HG03457 (cell line): ENCODE data around the gene REEP3.
"Not testable (repeated sequence)": the region's sequence is repeated elsewhere in the genome, so short reads cannot be mapped to it uniquely, and the experiment has no call there.

Experiments
- ATAC-seq: cut with Tn5 transposase; IDR thresholded peaks from one replicate; pipeline ENCODE4 v1.9.1; 2021; ENCODE audit warnings: moderate number of reproducible peaks; ENCODE audit not compliant: unreplicated experiment

The REEP3 gene

DNA sequence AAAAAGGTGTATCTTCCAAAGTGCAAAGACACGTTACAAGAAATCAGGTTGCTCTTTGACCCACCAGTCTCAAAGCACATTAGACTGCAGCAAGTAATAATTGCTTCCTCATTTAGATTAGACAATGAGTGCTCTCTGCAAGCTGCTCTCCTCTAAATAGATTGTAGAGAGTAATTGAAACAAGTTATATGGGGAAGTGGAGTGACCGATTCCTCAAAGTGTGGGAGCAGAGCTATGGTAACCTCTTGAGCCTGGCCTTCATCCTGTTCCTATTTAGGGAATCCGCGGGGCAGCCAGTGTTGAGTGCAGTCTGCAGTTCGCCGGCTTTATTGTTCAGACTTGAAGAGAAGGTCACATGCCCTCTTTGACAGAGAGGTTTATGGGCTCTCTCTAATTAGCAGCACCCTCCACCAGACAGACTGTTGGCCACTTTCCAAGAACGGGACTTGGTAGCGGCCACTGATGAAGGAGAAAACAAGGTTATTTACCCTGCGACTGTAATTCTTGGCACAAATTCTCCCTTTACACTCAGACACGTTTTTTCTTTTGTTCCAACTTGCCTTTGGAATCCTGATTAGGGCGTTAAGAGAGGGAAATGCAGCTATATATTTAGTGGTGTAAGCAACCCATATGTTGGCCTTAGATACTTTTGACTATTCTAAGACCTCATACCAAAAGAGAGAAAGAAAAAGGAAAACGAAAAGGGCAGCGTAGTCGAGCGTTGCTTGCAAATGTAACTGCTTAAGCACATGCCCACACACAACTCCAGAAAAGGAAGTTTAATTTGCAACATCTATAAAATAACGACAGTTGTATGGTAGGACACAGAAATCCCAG is 107.5 kb downstream of the REEP3 start:
- peak; percentile 20 for ATAC-seq

DNA sequence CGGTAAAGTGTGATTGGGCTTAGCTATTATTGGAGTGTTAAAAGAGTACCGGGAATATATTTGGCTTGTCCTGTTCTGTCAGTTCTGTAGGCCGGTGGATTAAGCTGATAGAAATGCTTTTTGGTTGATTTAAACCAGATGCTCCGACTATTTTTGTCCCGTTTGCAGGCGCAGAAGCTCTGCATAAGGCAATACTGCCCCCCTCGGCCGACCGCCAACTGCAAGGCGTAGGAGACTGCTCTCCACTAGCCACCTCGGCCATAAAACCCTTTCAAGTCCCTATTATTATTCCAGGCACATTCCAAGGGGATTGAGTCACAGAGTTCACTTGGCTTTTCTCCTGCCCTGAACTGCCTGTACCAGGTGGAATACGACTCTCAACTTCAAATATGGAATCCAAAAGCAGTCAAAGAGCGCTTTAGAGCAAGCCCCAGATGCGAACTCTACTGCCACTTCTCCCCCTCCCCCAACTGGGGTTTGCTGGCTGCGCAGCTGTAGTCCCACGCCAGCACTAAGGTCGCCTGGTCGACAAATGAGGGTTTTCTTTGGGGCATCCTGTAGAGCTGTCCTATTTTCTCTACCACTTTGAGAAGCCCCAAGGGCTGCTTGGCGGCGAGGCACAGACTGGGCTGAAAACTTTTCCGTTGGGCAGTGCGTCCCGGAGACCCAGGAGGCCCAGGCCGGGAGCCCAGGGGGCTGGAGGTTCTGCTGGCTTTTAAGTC is 108.3 kb downstream of the REEP3 start:
- ATAC-seq = peak; percentile 44

DNA sequence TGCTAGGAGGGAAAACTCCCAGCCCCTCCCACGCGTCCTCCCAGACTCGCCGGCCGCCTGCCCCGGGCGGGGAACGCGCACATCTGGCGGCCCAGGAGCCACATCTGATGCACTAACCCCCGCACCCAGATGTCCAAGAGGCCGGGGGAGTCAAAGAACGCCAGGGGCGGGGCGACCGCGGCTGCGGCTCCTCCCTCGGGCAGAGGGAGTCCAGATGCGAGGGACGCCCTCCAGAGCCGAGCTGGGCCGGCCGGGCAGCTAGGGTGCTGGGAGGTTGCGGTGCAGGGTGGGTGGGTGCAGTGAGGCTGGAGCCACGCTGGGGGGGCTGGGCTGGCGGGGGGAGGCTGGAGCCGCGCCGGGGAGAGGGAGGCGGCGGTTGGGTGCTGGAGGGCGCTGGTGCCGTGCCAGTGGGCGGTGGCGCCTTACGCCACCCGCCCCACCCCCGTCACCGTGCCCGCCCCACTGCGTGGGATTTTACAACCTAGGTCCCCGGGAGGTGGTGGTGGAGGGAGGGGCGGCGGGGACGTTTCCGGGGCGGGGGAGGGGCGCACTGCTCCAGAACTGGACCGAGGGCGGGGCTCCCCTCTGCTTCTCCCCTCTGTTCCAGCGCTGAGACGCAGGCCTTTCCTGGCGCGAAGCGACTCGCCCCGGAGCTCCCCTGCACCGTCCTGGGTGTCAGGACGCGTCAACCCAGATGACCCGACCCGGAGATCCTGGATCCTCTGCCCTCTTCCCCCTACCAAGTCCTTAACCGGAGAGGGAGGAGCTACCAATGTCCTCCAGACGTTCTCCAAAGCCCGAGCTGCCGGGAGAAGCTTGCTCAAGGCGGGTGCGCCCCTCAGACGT is 109.1 kb downstream of the REEP3 start:
- ATAC-seq = peak; percentile 47

DNA sequence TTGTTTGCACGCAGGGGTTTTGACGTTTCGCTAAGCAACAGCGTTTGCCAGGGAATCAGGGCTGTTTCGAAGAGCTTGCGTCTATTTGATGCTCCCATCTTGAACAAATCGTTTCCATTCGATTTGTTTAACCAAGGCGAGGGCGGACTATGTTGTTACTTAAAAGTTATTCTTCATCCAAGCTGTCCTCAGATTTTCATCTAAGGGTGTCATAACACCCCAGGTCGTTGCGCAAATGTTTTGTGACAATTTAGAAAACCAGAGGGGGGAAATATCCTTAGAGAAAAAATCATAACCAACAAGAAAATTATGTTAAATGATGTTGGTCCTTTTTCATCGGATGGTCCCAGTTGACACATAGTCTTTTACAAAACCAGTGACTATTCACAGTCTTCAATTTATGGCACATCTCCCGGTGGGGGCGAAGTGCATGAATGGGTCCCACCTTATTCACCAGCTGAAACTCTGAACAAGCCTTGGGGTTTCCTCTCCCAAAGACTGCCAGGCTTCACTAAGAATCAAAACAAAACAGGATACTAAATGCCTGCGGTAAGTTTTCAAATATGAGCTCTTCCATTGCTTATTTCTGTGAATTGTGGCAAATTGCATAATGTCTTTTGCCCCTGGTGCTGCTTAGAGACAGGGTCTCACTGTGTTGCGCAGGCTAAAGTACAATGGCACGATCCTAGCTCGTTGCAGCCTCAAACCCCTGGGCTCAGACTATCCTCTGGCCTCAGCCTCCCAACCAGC is 109.9 kb downstream of the REEP3 start:
- no peak for ATAC-seq

DNA sequence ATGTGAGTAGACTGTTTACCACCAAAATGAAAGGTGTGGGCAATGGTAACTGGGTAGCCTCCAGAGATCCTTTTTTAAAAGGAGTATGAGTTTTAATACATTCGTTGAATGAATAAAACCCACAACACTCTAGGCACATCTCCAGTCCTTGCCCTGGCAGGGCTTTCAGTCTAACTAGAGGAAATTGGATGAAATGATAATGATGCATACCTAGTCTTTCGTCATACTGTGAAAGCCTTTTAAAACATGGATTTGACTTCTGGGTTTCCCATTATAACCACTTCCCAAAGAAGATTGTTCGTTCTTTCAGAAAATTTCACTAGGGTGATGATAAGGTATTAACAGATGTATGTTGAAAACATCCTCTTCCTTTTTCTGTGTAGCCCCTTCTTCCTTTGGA is 110.8 kb downstream of the REEP3 start:
- ATAC-seq = no peak

DNA sequence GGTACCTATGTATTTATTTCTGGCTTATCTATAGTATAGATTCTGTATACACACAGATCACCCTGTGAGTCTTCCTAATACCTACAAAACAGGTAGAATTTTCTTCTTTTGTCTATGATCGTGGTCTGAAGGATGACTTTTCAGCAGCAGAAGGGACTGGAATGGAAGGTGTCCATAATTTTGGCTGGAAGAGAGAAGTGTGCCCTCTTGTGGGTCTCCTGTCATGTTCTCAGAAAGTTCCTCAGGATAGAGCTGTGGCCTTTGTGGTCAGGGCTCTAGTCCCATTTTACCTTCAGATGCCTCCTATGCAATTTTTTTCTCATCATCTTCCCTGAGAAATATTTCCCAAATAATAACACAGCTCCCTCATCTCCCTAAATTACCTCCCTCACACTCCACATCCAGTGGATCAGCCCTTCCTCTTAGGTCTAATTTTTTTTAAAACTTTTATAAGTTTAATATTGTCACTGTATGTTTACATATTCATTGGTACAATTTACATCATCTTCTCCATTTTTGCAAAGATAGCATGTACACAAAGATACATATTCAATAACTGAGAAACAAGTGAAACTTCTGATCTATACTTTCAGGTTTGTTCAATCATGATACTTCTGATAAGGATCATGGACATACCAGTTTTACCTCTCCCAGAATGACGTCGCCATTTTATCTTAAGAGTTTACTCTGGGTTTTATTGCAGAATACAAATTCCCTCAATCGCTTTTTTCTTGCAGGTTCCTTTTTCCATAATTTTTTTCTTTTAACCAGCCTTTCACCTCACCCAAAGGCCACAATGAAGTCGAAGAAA is 112.7 kb downstream of the REEP3 start:
- no peak for ATAC-seq

DNA sequence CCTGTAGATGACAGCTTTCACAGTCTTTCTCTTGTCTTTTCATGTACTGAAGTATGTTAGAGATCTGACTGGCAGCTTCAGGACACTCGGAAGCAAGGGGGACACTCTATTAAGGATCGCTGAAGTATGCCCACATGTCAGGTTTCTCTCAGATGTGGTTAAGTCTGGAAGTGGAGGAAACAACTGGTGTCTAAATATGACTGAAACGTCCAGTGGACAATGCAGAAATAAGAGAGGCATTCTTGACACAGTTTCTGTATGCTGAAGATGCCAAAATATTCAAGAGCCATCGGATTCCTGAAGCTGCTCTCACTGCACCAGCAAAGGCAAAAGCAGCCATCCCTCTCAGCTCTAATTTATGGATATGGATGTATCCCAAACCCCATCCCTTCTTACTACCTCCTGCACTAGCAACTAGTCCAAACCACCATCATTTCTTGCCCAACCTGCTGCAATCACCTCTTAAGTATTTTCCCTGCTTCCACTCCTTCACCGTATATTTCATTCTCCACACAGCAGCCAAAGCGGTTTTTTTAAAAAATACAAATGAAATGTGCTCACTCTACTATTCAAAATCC is 113.4 kb downstream of the REEP3 start:
- ATAC-seq = no peak

DNA sequence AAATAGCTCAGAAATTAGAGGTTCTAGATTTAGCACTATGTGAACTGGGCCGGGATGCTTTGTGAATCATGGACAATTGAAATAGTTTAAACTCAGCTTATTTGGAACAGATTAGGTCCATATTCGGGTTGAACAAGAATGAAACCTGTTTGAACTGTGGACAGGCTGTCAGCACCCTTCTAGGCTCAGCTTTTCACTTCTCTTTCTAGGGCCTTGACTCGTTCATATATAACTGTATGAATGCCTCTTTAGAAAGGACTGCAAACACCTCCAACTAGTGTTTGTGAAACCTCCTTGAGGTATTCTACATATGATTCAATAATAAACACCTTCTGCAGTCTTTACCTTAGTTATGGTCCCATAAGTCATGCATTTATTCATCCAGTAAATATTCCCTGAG is 115.6 kb downstream of the REEP3 start:
- no peak for ATAC-seq

DNA sequence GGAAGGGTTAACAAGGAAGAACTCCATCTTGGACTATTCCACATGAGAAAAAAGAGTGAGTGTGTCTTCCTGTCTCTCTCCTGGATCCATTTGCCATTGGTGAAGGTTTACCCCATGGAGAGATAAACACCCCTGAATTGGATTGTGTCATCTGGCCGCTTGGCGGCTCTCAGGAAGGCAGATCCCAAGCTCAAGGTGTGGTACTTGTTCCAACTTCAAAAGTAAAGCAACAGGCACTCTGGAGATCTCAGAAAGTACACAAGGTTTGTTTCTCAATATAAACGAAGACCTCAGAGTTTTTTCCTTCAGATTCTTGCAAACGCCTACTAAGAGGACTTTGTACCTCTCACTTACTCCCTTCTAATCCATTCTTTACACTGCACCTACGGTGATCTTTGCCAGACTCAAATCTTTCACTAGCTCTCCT is 116.7 kb downstream of the REEP3 start:
- no peak for ATAC-seq

DNA sequence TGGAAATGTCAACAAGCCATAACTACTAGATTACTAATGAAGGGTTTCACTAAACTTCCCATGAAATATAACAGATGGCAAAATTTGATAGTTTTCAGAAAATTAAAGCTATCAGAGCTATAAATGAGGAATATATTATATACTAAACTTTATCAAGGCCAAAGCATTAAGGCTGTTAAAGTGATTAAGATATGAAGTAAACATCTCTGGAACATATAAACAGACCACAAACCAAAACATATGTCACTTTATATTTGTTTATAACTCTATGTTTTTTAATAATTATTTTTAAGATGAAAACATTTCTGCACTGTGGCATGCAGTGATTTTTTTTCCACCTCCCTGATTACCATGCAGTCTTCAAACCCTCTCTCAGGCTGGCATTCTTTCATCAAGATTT is 120.2 kb downstream of the REEP3 start:
- no peak for ATAC-seq

DNA sequence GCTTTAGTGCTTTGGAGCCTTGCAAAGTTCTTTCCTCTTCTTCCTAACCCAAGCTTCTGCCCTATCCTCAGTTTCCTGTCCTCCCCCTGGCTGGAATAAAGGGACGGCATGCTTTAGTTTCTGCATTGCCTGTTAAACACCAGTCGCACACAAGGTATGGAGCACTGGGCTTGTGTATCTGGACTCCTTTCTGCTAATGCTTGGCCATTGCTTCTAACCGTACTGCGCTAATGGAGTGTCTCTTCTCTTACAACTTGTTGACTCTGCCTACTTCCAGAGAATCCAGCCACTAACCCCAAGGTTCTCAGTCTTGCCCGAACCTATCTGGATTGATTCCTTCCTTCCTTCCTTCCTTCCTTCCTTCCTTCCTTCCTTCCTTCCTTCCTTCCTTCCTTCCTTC is 120.6 kb downstream of the REEP3 start:
- no peak for ATAC-seq

DNA sequence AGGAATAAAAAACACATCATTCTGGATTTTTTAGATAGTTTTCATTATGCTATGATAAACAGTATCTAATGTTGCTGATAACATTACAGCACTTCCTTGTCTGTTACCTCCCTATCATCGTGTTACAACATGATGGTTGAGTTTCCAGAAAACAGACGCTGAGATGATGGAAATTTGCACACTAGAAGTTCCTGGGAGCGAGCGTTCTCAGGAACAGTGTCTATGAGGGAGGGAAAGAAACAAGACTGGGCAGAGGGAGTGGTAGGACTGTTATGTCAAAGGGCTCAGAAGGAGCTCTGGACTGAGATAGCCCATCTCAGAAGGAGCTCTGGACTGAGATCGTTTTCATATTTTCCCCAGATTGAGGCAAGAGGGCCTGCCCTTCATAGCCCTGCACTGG is 121.6 kb downstream of the REEP3 start:
- ATAC-seq = no peak

DNA sequence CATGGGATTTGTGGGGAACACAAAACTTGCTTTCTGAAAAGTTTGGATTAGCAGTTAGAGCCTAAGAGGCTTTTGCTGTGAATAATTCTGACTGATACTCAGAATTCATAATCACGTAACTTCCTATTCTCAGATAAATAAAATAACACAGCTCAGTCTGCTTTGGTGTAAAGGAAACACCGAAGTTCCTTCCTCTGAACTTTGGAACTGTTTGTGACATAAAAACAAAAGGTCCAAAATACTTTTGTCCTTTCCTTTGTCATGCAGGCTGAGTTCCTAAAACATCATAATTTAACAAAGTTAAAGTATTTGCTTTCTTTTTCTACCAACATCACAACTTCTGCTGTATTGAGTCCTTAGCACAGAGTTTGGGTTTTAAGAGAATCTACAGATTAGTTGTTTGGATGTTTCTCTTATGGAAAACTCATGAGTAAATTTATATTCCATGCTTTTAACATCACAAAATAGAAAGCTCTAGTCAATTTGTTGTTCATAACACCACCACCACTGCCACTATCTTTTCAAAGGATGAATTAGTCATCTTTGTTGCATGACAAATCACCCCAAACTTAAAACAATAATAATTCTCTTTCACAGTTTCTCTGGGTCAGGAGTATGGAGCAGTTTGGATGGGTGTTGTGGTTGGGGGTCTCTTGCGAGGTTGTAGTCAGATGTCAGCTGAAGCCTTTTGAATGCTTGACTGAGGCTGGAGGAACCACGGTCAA is 123.4 kb downstream of the REEP3 start:
- no peak for ATAC-seq

DNA sequence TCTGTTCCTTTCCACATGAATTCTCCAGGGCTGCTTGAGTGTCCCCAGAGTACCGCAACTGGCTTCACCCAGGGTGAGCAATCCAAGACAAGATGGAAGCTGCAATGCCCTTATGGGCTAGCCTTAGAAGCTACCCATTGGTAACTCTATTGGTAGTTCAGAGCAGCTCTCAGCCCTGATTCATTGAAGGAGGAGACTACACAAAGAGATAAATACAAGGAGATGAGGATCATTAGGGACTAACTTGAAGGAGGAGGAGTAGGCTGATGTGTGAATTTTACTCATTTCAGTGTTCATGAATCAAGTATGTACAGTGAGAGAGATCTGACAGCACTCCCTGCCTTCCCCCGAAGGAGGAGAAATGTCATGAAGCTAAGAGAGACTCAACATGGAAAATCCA is 124.0 kb downstream of the REEP3 start:
- ATAC-seq = no peak

DNA sequence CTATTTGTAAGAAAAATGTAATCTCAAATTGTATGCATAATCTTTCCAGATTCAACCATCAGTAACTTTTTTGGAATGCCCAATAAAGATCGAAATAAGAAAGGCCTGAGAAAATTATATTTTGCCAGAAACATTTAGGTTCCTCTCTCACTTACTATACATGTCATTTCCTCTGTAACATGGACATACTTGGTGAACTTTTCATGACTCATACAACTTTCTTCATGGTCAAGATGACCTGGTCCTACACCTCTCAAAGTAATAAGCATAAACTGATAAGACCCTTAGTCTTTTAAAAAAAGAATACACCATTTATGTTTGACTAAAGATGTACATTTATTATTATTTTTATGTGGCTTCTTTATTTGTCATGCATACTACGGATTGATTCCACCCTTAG is 125.3 kb downstream of the REEP3 start:
- ATAC-seq = no peak

DNA sequence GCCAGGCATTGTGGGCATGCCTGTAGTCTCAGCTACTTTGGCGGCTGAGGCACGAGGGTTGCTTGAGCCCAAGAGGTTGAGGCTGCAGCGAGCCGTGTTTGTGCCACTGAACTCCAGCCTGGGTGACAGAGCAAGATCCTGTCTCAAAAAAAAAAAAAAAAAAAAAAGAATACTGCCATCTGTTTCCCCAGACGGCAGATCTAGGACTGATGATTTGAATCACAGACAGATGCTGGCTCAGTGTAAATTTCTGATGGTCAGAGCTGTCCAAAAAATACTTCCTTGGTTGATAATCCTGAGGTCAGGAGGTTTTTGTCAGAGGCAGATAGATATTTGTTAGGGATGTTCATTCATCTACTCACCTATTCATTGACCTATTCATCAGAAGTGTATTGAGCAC is 130.7 kb downstream of the REEP3 start:
- ATAC-seq = no peak

DNA sequence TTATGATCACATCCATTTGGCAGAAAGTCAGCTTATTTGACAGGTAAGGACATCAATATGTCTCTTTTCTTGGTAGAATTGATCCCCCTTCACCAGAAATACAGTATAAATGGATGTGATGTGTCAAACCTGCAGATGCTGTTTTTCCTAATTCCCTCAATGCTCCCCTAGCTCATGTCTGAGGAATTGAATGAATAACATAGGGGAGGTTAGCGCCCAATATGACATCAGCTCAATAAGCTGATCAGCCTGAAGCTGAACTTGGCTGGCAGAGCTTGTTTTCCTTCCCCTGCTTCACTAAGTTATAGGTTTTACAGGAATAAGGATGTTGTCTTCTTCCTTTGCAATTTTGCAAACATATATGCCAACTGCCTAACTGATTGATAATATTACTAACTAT is 132.5 kb downstream of the REEP3 start:
- no peak for ATAC-seq

DNA sequence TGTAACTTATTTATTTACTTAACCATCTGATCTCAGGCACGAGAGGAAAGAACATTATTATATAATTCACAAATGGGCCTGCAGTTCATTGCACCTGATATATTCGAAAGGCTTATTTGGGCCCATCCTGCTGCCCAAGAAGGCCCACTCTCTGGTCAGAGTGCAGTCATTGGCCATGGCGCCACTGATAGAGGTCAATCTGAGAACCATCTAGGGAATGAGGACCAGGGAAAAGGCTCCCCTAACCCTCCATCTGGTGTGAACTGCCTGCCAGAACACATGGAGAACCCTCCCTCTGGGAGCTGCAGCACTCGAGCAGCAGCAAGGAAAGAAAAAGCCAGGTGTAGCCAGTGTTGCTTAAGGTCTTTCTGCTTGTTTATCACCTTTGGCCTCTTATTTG is 136.6 kb downstream of the REEP3 start:
- ATAC-seq = no peak

DNA sequence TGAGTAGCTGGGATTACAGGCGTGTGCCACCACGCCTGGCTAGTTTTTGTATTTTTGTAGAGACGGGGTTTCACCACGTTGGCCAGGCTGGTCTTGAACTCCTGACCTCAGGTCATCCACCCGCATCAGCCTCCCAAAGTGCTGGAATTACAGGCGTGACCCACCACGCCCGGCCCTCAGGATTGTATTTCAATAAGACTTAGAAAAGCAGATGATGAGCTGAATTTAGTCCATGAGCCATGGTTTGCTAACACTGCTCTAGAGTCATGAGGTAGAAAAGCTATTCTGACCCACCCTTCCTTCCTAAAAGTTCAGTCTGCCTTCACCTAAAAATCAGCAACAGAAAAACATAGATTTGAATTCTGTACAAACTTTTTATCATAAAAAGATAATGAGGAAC is 139.7 kb downstream of the REEP3 start:
- ATAC-seq = not testable (repeated sequence)
